ENCODE data around the gene DNAJB2. TPM values are rescaled to one million over a fixed set of nuclear protein-coding genes. Genes with fewer than 3 reads are reported as not detected.

DNAJB2 gene
- total RNA-seq, 1 experiment from 2014 or later, result 36.2 TPM

DNA sequence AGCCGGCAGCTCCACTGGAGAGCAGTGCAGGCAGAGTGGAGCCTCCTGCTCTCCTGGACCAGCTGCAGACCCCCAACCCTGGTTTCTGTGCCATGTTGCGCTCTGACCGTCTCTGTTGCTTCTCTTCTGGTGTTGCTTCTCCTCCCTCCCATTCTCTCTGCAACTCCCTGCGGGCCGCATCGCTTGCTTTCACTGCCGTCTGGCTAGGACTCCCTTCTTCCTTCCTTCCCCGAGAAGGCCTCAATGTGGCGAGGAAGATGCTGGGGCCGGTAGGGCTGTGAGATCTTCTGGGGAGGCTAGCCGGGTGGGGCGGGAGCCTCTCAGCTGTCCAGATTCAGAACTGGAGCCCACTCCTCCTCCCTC lies 6.2 kb downstream of the DNAJB2 start:
- intact Hi-C loops (cut with micrococcal nuclease), result no loop called here
- H3K9me3 ChIP-seq (ENCODE audit: control insufficient read depth in 1 of 2, insufficient read depth in 1 of 2, low read depth in 1 of 2, low read length in 2 of 2), result no peaks in the 10 kb centered on the region
- ChIA-PET POLR2A (no interaction called here), RAD21 (ENCODE audit: low non-redundant PET in 1 of 2, low total read pairs in 2 of 2, uncharacterized antibody in 2 of 2, unreplicated experiment in 2 of 2) (no interaction called here), CTCF (no interaction called here)
- no peaks in the 10 kb centered on the region for H4K20me1 ChIP-seq (ENCODE audit: insufficient read depth)
- no peak overlapping the region for H2AFZ ChIP-seq (ENCODE audit: low read depth, low read length, poor library complexity, severe bottlenecking)
- TF ChIP-seq RAD21 (IDR thresholded peaks at IDR 0.05; ENCODE audit: low read depth), result no peak
- no peak for TF ChIP-seq POLR2A (IDR thresholded peaks at IDR 0.05; ENCODE audit: borderline replicate concordance, extremely low read depth, insufficient read depth, insufficient read length)
- TF ChIP-seq, protein P1, sequence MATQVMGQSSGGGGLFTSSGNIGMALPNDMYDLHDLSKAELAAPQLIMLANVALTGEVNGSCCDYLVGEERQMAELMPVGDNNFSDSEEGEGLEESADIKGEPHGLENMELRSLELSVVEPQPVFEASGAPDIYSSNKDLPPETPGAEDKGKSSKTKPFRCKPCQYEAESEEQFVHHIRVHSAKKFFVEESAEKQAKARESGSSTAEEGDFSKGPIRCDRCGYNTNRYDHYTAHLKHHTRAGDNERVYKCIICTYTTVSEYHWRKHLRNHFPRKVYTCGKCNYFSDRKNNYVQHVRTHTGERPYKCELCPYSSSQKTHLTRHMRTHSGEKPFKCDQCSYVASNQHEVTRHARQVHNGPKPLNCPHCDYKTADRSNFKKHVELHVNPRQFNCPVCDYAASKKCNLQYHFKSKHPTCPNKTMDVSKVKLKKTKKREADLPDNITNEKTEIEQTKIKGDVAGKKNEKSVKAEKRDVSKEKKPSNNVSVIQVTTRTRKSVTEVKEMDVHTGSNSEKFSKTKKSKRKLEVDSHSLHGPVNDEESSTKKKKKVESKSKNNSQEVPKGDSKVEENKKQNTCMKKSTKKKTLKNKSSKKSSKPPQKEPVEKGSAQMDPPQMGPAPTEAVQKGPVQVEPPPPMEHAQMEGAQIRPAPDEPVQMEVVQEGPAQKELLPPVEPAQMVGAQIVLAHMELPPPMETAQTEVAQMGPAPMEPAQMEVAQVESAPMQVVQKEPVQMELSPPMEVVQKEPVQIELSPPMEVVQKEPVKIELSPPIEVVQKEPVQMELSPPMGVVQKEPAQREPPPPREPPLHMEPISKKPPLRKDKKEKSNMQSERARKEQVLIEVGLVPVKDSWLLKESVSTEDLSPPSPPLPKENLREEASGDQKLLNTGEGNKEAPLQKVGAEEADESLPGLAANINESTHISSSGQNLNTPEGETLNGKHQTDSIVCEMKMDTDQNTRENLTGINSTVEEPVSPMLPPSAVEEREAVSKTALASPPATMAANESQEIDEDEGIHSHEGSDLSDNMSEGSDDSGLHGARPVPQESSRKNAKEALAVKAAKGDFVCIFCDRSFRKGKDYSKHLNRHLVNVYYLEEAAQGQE (IDR thresholded peaks at IDR 0.05; ENCODE audit: low read depth), result no peak
- no peak for TF ChIP-seq ZFX (IDR thresholded peaks at IDR 0.05)
- no peak for TF ChIP-seq SIN3A (IDR thresholded peaks at IDR 0.05; ENCODE audit: low read depth)
- no peak for TF ChIP-seq FOSL1 (IDR thresholded peaks at IDR 0.05; ENCODE audit: low read depth)
- no peak for TF ChIP-seq ELF1 (IDR thresholded peaks at IDR 0.05; ENCODE audit: borderline replicate concordance, low read depth)
- no peak for TF ChIP-seq ZNF274 (IDR thresholded peaks at IDR 0.05; ENCODE audit: low read depth, low read length)
- TF ChIP-seq EZH2 (IDR thresholded peaks at IDR 0.05), result no peak
- TF ChIP-seq YY1 (IDR thresholded peaks at IDR 0.05; ENCODE audit: extremely low read depth, insufficient replicate concordance, low read depth, low read length), result no peak
- no peak for TF ChIP-seq POLR2AphosphoS5 (IDR thresholded peaks at IDR 0.05; ENCODE audit: low read depth, low read length)
- no peak for TF ChIP-seq MAX (IDR thresholded peaks at IDR 0.05)
- TF ChIP-seq, protein P2, sequence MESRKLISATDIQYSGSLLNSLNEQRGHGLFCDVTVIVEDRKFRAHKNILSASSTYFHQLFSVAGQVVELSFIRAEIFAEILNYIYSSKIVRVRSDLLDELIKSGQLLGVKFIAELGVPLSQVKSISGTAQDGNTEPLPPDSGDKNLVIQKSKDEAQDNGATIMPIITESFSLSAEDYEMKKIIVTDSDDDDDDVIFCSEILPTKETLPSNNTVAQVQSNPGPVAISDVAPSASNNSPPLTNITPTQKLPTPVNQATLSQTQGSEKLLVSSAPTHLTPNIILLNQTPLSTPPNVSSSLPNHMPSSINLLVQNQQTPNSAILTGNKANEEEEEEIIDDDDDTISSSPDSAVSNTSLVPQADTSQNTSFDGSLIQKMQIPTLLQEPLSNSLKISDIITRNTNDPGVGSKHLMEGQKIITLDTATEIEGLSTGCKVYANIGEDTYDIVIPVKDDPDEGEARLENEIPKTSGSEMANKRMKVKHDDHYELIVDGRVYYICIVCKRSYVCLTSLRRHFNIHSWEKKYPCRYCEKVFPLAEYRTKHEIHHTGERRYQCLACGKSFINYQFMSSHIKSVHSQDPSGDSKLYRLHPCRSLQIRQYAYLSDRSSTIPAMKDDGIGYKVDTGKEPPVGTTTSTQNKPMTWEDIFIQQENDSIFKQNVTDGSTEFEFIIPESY (IDR thresholded peaks at IDR 0.05; ENCODE audit: extremely low read depth, insufficient replicate concordance, low read length), result no peak
- TF ChIP-seq EZH2phosphoT487 (IDR thresholded peaks at IDR 0.05; ENCODE audit: borderline replicate concordance), result no peak
- no peak for TF ChIP-seq CEBPB (IDR thresholded peaks at IDR 0.05; ENCODE audit: low read depth)
- no peak for TF ChIP-seq CBX3 (IDR thresholded peaks at IDR 0.05; ENCODE audit: low read depth)
- TF ChIP-seq ATF3 (IDR thresholded peaks at IDR 0.05), result no peak
- TF ChIP-seq JUND (IDR thresholded peaks at IDR 0.05), result no peak
- TF ChIP-seq EGR1 (IDR thresholded peaks at IDR 0.05; ENCODE audit: low read depth), result no peak
- TF ChIP-seq SP1 (IDR thresholded peaks at IDR 0.05; ENCODE audit: low read depth), result no peak
- H3K36me3 ChIP-seq (ENCODE audit: control insufficient read depth in 1 of 2, insufficient read depth in 2 of 2, low read length in 2 of 2), result no peaks in the 10 kb centered on the region
- H3K27me3 ChIP-seq (ENCODE audit: insufficient read depth, low read length), result no peaks in the 10 kb centered on the region
- H3K4me1 ChIP-seq (ENCODE audit: control insufficient read depth in 1 of 2, insufficient read depth in 2 of 2, low read length in 2 of 2), result peaks cover 16 to 21% of the 10 kb centered on the region in 2 experiments
- no peak overlapping the region for H3K9ac ChIP-seq (ENCODE audit: low read length)
- no peaks in the 10 kb centered on the region for H3K9me2 ChIP-seq (ENCODE audit: insufficient read depth)
- H3K27ac ChIP-seq (ENCODE audit: low read depth, low read length), result no peak overlapping the region
- no TSS peak for BruUV-seq (replicated peaks)
- no peaks in the 10 kb centered on the region for H3K79me2 ChIP-seq (ENCODE audit: insufficient read depth, low read length)
- H3K4me3 ChIP-seq (replicated peaks in 1 of 2; ENCODE audit: low read depth in 1 of 2, low read length in 2 of 2), result no peak overlapping the region
- DNase-seq (ENCODE audit: low read depth, low spot score) (no peak), ATAC-seq (no peak)
- H3K4me2 ChIP-seq (ENCODE audit: low read length), result no peak overlapping the region
